ENCODE data around the gene CHN1.

- TF ChIP-seq POLR2A (IDR thresholded peaks at IDR 0.05; ENCODE audit: low read depth, low read length) = no peak
- TF ChIP-seq POLR2AphosphoS5 (IDR thresholded peaks at IDR 0.05; ENCODE audit: low read depth, low read length) = no peak
- TF ChIP-seq TAF1 (IDR thresholded peaks at IDR 0.05; ENCODE audit: borderline replicate concordance, low read depth, low read length) = no peak
Measured at GRCh38 chr2:174778085-174778981, 226.8 kb downstream of the CHN1 start.
